DMS 273 treated with DMSO at 0.1 percent for 48 hours (cell line): ENCODE results near the gene GGPS1.
"Not testable (repeated sequence)": the region's sequence is repeated elsewhere in the genome, so short reads cannot be mapped to it uniquely, and the experiment has no call there.

Experiments
- DNase-seq: peaks from one replicate; lab custom pipeline; 2025; lab: John Stamatoyannopoulos, UW

The GGPS1 gene

DNA sequence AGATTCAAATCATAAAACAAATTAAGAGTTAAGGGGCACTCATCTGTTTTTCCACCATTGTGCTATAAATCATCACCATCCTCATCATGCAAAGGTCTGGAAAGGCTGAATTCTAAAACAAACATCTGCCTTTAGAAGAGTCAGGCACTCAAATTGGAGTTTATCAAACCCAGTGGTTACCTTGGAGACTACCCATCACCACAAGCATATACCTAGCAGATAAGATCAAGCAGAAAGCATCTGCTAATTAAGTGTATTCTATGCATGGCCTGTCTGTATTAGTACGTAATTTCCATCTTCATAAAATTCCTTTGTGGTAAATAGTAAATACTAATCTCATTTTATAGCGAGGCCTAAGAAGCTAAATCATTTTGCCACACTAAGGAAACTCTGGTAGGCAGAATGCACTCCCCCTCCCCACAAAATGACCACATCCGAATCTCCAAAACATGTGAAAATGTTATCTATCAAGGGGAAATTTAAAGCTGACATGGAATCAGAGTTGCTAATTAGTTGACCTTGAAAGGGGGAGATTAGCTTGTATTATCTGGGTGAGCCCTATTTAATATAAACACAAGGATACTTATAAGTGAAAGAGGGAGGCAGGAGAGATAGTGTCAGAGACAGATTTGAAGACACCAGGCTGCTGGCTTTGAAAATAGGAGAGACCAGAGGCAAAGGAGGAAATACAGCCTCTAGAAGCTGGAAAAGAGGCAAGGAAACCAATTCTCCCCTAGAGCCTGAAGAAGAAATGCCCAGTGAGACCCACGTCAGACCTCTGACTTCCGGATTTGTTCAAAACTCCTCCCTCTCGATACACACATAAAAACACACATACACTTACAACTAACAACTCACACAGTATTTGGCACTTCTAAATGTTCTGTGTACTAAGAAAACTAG lies 23.6 kb upstream of the GGPS1 start:
- DNase-seq = no peak

GRCh38 chr1:235307158-235308124 lies 20.9 kb upstream of the GGPS1 start:
- DNase-seq = no peak

- not testable (repeated sequence) for DNase-seq
Measured at GRCh38 chr1:235309206-235309605, 19.2 kb upstream of the GGPS1 start.

DNA sequence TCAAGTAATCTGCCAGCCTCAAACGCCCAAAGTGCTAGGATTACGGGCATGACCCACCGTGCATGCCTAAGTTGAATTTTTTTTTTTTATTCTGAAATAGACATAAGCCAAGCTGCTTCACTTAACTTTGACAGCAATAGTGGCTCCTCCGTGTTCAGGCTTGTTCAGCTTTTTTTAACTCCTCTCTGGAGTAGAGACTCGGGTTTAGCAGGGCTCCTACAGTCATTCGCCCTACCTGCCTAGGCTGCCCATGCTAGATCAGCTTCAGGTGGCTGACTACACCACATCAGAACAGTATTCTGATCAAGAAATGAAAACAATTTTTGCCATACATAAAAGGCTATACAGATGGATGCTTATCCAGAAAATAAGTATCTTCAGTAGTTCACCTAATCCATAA lies 15.1 kb upstream of the GGPS1 start:
- no peak for DNase-seq

DNA sequence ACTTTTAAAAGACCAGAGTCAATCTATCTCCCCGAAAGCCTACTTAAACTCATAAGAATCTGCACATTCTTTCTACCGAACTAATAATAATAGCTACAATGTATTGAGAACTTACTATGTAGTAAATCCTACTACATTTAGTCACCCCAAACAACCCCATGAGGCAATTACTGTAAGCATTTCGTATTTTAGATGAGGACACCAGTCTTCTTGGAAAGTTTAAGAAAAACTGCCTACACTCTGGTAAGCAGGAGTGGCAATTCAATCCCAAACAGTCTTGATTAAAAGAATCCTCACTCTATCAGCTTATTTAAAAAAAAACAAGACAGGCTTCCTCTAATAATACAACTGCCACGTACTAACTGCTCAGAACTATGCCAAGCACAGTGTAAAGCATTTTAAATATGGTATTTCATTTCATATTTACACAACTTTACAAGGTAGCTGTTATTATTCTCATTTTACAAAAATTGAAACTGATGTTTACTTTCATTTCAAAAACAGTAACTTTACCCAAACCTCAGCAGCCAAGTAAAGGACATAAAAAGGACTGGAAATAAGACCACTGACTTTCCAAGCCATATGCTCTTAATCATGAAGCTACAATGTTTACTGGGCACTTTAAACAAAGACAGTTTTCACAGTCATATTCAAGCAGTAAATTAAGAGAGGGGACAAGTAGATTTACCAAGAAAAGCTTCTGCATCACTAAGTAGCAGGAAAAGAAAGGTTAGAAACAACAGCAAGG lies 14.3 kb upstream of the GGPS1 start:
- no peak for DNase-seq

GRCh38 chr1:235315173-235315572 lies 13.2 kb upstream of the GGPS1 start:
- no peak for DNase-seq

DNA sequence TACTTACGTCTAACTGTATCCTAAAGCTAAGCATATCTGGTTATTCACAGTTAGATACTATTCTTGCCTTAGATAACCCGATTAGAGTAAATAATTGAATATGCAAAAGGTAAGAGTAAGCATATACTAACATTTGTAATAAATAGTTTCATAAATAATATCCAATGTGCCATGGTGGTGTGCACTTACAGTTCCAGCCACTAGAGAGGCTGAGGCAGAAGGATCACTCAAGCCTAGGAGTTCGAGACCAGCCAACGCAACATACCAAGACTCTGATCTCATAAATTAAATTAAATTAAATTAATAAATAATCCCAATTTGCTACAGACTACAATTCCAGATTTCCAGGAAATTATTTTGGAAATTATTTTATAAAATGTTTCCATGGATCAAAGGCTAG lies 12.6 kb upstream of the GGPS1 start:
- no peak for DNase-seq

DNA sequence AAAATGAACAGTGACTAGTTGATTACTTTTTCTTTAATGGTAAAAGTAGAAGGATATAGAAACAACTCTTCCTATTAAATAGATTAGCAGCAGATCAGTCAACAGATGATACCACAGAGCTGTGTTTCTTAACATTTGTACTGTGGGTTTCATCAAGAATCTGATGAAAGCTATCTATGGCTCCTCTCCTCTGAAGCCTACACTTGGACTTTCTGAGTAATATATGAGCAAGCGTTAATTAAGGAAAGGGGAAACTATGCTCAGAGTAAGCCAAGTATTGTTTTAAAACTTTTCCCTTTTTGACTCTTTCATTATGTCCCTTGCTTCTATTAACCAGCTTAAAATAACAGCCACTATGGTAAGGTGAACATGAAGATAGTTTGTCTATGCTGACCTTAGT lies 11.2 kb upstream of the GGPS1 start:
- DNase-seq = no peak

DNA sequence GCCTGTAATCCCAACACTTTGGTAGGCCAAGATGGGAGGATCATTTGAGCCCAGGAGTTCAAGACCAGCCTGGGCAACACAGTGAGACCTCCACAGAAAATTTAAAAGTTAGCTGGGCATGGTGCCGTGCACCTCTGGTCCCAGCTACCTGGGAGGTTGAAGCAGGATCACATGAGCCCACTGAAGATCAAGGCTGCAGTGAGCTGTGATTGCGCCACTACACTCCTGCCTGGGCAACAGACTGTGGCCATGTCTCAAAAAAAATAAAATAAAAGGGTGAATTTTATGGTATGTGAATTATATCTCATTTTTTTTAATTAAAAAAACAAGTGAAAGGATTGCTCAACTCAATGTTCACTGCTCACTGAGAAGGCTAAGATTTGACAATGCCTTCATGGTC lies 9.1 kb upstream of the GGPS1 start:
- no peak for DNase-seq

GRCh38 chr1:235320521-235321179 lies 7.7 kb upstream of the GGPS1 start:
- no peak for DNase-seq

- no peak for DNase-seq
Measured at GRCh38 chr1:235324296-235324695, 4.1 kb upstream of the GGPS1 start.

DNA sequence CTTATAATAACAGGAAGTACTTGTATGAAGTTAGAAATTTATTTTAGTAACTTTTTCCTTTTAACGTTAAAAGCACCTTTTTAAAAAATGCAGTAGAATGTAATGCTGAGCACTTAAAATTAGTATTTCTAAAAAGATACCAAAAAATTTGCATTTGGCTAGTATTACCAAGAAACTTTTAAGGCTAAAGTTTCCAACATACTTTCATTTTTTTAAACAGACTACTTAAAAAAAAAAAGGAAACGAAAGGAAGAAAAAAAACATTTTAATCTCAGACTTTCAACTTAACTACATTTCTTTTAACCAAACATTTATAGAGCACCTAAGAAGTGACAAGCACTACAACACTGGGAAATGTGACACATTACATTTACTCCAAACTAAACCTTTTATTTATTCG lies 3.2 kb upstream of the GGPS1 start:
- DNase-seq = no peak

- DNase-seq = no peak
Measured at GRCh38 chr1:235325854-235326253, 2.5 kb upstream of the GGPS1 start.

DNA sequence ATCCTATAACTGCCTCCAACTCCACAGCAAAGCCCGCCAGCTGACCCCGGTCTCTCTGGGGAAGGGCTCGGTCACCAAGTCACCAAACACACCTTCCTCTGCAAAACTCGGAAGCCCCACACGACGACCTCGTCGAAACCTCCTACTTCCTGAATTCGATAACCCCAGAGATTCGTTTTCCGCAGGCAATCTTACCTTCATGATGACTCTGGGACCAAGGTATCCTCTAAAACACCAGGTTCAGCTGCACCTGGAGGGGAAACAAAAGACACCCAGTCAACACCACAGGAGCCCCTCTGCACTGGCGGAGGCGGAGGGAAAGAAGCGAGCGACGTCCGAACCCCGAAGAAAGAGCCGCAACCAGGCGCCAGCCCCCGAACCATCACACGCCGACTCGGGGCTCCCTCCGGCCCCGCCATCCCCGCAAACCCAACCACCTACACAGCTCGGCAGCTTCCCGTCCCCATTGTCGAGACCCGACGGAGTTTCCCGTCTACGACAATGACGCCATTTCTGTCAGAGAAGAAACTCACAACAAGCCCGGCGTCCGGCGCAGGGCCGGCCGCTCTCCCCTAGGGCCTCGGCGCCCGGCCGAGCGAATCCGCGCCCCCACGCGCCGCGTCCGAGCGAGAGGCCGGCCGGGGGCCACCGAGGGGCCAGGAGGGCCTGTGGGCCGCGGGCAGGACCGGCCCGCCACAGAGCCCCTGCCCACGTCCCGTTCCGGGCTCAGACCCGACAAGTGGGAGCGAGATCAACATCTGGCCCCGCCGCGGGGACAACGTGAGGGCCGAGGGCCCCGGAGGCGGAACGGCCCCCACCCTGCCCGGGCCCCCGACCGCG lies 1.4 kb upstream of the GGPS1 start:
- no peak for DNase-seq

GRCh38 chr1:235327559-235328270 lies 655 bp upstream of the GGPS1 start, which contains the start of gene ARID4B:
Gene ARID4B, minus strand, starts transcription at chr1:235328179. Its CDS starts 1,260 bp downstream, at chr1:235326919.
- DNase-seq = no peak

GRCh38 chr1:235329139-235329902 lies 951 bp downstream of the GGPS1 start:
- no peak for DNase-seq

- no peak for DNase-seq
Measured at GRCh38 chr1:235330918-235331285, 2.5 kb downstream of the GGPS1 start.

GRCh38 chr1:235331401-235331800 lies 3.0 kb downstream of the GGPS1 start:
- DNase-seq = no peak

DNA sequence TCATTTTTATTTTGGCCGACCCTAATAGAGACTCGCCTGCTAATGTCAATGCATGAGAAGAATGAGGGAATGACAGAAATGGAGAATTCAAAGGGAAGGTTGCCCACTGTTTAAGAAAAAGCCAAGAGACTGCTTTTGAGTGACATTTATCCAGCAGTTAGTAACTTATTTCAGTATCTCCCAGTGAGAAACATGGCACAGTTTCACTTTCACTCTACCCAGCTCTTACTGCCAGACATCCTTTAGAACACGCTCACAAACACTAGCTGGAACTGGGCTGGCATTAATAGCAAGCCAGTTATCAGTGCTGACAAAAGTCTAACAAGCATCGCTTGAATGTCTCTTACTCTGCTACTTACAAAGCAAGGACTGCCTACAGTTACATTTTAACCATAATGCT lies 8.5 kb downstream of the GGPS1 start:
- DNase-seq = no peak
